Stromal cell of bone marrow (primary cell): ENCODE data around the gene PTPN9.
"Not testable (repeated sequence)": the region's sequence is repeated elsewhere in the genome, so short reads cannot be mapped to it uniquely, and the experiment has no call there.

ENCODE experiments used
- DNase-seq: peaks from one replicate; pipeline ENCODE4 v3.0.0-alpha.2; 2012; ENCODE audit warnings: low read depth

PTPN9 gene

DNA sequence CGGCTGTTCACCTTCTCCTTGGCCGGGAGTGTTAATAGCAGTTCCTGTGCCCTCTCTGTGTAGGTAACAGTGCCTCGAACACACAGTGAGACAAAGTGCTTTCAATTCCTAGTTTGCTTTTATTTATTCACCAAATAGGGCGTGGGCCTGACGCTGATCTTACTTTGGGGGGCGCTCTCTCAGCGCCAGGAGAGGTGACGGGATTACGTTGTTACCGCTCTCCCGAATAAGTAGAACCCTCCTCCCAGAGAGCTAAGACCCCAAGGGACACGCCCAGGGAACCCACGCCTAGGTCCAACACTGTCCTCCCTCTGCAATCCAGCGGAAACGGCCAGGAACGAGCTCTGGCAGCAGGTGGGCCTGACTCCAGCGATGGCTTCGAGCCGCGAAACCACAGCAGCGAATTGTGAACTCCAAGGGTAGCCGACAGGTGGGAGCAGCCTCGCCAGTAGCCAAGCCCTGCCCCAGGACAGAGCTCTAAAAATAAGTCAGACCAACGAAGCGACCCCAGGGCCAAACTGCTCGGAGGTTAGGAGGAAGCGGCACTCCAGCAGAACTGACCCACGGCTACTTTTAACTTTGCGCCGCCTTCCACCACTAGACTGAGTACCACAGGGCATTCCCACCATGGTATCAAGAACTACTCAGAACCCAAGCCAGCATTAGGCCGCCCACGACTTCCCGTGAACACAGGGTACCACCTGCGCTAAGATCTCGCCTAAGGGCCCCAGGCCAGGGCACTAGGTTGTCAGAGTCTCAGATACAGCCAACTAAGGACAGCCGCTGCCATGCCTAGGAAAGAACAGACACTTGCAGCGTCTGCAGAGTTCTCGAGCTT, 126.0 kb downstream of the PTPN9 start:
- DNase-seq = no peak

DNA sequence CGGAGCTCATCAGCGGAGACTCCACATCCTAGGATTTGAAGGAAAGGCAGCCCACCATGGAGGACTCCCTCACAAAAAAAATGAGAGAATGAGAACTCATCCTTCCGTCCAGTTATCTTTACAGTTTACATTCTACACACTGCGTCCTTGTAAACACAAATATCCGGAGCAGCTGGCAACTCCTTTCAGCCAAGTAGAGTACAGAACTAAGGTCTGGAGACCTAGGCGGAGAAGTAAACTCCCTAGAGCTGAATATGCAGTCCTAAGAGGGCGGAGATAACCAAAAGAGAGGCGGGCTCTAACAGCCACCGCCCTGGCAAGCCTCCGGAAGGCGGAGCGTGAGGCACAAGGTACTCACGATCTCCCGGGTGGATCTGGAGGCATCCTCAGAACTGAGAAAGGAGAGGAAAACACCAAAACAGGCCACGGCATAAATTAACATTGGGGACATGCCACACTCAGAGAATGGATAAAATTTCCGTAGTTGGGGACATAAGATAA, 126.7 kb downstream of the PTPN9 start:
- peak; percentile 76 for DNase-seq

DNA sequence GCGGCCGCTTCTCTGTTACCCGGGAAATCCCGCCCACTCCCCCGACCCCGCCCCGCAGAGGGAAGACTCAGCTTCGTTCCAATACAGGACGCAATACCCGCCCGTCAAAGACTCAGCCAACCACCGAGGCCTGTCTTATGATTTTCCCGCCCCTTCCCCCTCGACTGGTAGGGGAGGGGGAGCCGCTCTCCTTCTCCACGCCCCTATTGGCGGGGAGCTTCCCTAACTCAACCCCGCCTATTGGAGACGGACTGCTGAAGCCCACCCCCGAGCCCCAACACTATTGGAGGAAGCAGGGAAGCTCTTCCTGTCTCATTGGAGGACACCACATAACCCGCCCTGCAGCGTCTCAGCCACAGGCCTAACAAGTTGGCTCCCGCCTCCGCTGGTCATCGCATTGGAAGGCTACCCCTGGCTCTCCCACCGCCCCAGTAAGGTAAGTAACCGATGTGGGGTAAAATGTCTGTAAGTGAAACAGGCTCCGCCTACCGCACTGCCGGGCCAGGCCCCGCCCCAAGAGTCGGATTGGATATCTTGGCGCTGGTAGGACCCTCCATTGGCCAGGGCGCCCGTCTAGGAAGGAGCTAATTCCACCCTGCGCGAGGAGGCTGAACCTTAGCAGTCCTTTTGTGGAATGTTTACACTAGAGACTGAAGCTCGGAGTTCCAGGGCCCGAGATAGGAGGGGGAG, 127.3 kb downstream of the PTPN9 start, which contains the start of gene SIN3A:
TSS of gene SIN3A (minus strand) at position 17 of the 690 bp plus-strand sequence. CDS start 21,315 bp downstream, outside the sequence.
- peak; percentile 100 for DNase-seq

DNA sequence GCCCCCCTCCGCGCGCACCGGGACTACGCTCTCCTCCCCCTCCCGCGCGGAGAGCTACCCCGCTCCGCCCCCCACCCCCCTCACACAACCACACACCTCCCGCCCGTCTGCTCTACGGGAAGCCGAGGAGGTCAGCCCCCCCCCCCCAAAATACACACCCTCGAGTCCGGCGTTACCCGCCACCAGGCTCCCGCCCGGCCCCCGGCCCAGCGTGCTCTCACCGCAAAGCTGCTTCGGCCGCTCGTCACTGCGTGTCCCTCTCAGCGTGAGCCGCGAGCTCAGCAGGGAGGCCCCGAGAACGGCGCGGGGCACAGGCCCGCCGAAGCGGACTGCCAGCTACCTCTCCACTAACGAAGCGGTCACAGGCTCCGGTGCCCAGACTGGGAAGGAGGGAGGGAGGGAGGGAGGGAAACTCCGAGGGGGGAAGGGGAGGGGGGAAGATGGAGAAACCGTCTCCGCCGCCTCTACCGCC, 127.9 kb downstream of the PTPN9 start:
- no peak for DNase-seq

DNA sequence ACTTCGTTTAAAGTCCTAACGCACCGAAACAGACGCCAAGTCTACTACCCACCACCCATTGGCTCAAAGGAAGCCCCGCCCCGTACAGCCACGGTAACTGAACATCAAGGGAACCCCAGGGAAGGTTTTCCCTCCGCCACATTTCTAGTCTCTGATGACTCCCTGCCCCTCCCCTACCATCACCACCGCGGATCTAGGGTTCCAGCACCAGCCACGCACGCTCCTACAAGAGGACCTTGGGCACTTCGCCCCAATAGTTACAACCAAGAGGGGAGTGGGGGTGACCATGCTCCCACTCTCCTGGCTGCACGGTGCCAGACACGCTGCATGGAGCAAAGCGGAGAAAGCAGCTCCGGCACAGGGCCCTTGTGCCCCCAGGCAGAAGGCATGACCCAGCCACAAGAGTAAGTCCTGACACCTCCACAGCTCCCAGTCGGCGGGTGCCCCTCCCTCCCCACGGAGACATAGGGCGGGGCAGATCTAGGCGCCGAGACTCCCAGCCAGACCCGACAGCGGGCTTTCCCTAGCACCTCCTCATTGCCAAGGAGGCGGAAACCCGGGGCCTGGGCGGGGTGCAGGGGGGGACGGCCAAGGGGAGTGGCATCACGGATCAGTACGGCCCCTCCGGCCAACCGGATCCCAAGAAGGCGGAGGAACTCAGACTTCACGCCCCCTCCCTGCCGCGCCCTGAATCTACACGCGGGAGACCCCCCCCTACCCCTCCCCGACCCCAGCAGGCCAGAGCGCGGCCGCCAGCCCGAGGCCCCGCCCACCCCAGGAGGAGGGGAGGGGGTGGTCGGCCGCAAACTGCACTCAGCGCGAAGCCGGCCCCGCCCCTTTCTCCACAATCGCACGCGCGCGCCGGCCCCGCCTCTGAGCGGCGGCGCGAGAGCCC, 128.6 kb downstream of the PTPN9 start:
- DNase-seq = peak; percentile 92

DNA sequence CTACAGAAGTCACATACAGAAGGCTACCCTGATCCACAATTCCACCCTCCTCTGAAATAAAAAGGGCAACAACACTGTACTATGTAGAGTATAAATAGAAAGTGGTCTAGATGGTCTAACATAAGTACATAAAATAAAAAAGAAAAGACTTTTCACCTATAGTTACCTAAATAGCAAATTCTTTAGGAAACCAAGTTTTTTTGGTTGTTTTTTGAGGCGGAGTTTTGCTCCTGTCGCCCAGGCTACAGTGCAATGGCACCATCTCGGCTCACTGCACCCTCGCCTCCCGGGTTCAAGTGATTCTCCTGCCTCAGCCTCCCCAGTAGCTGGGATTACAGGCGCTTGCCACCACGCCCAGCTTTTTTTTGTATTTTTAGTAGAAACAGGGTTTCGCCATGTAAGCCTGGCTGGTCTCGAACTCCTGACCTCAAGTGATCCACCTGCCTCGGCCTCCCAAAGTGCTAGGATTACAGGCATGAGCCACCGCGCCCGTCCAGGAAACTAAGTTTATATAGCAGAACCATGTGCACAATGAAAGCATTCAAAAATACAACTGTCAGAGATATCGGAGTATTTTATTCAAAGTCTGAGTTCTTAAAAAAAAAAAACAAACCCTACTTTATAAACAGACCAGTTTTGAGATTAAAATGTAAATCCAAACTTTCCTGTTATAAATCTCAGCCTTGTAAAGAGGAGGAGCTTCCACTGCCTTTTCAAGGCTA, 129.4 kb downstream of the PTPN9 start:
- no peak for DNase-seq

DNA sequence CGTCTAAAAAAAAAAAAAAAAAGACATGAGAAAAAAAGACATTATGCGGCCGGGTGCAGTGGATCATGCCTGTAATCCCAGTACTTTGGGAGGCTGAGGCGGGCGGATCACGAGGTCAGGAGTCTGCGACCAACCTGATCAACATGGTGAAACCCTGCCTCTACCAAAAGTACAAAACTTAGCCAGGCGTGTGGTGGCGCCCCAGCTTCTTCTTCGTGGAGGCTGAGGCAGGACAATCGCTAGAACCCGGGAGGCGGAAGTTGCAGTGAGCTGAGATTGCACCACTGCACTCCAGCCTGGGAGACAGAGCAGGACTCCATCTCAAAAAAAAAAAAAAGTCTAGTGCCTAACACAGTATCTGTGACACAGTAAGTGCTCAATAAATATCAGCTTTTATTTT, 130.9 kb downstream of the PTPN9 start:
- not testable (repeated sequence) for DNase-seq

DNA sequence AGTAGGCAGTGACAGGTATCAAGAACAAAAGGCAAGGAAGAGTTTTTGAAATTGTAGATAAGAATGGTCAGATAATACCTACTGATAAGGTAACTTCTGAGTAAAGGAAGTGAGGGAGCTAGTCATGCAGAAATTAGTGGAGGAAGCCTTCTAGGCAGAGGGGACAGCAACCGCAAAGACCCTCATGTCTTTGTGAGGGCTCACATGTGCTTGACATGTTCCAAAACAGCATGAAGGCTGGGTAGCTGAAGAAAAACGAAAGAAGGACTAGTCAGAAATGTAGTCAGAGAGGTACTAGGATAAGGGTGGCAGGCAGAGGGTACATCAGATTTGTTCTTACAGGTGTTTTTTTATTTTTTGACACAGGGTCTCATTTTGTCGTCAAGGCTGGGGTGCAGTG, 133.0 kb downstream of the PTPN9 start:
- no peak for DNase-seq

DNA sequence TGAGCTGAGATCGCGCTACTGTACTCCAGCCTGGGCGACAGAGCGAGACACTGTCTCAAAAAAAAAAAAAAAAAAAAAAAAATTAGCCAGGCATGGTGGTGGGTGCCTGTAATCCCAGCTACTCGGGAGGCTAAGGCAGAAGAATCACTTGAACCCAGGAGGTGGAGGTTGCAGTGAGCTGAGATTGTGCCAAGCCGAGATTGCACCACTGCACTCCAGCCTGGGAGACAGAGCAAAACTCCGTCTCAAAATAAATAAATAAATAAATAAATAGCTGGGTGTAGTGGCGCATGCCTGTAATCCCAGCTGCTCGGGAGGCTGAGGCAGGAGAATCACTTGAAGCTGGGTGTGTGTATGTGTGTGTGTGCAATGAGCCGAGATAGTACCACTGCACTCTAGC, 133.8 kb downstream of the PTPN9 start:
- not testable (repeated sequence) for DNase-seq

DNA sequence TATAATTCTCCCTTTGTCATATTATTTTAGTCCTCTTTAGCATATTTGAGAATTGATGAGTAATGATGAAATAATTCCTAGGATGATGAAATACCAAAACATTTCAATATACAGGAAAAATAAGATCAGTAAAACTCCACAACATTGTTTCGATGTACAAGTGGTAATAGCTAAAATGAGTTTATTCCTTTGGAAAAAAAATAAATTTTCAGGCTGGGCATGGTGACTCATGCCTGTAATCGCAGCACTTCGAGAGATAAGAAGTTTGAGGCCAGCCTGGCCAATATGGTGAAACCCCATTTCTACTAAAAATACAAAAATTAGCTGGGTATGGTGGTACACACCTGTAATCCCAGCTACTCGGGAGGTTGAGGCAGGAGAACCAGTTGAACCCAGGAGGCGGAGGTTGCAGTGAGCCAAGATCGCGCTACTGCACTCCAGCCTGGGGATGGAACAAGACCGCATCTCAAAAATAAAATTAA, 135.1 kb downstream of the PTPN9 start:
- not testable (repeated sequence) for DNase-seq

DNA sequence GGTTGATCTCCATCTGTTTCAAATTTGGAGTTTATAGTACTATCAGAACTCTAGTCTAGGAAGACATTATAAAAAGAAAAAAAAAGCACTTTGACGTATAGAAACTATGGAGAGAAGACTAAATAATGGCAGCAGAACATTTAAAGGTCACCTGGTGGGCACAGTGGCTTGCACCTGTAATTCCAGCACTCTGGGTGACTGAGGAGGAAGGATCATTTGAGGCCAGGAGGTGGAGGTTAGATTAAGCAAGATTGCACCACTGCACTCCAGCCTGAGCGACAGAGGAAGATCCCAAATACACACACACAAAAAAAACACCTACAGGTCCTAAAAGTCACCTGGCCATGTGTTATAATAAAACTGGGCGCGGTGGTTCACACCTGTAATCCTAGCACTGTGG, 141.4 kb downstream of the PTPN9 start:
- no peak for DNase-seq

DNA sequence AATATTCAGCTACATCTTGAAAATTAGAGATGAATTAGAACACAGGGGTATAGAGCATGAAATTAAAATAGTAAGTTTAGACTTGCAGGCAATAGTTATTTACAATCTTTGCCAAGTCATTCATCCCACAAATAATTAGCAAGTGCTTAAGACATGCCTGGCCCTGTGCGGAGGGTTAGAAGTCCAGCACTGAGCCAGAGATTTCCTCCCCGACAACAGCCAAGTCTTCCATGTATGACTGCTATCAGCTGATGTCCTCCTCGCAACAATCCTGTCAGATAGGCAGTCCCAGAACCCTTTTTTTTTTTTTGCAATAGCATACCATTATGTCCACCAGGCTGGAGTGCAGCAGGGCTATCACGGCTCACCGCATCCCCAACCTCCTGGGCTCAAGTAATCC, 142.2 kb downstream of the PTPN9 start:
- DNase-seq = no peak

DNA sequence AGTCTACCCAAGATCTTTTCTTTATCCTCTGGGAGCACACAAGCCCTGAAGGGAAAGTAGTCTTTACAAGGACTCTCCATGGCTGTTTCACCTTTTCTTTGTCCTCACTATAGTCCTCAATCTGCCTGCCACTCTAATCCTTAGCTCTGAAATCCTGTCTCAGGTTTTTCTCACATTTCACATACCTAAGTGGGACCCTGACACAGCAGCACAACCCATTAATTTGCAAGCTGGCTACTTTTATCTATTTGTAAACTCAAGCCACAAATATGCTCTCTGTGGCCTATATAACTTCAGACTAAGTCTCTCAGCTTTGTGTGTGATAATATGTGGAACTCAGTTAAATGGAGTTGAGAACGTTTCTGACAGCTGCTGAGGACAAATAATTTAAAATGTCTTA, 147.4 kb downstream of the PTPN9 start:
- no peak for DNase-seq

DNA sequence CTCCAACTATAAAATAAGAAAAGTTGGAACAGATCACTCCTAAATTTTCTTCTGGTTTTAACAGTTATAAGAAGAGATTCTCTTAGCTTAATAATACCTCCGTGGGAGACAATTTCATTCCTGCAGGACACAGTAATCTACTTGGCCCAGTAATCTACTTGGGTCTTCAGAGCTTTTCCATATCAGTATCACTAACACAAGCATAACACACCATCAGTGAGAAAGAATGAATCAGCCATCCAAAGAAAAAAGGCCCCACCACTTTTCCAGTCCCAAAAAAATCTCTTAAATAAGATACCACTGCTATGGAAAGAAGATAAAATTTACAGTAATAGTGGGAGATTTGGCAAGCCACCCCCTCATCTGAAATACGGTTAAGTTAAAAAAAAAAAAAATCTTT, 147.8 kb downstream of the PTPN9 start:
- no peak for DNase-seq

DNA sequence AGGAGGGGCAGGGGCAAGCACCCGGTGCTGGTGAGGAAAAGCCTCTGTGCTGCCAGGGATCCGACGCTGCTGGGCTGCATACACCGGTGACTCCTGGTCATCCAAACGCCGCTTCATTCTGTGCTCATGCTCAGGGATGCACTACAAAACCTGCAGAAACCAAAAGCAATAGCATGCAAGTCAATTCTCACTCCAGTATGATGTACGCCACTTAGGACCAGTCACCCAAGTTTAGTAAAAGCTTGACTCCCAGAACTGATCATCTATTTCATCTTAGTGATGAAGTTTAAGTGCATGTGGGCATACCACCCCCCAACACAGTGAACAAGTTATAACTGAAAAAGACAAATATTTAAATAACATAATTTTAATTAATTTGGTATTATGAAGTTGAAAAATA, 148.9 kb downstream of the PTPN9 start:
- DNase-seq = no peak

DNA sequence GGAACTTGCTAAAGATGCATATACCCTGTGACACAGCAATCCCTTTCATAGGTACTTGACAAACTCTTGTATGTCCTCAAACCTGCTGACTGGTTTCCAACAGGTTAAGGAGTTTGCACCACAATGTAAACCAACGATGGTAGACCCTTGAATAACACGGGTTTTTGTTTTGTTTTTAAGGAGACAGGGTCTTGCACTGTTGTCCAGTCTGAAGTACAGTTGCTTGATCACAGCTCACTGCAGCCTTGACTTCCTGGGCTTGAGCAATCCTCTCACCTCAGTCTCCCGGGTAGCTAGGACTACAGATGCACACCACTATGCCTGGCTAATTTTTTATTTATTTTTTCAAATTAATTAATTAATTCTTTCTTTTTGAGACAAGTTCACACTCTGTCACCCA, 151.0 kb downstream of the PTPN9 start:
- no peak for DNase-seq

DNA sequence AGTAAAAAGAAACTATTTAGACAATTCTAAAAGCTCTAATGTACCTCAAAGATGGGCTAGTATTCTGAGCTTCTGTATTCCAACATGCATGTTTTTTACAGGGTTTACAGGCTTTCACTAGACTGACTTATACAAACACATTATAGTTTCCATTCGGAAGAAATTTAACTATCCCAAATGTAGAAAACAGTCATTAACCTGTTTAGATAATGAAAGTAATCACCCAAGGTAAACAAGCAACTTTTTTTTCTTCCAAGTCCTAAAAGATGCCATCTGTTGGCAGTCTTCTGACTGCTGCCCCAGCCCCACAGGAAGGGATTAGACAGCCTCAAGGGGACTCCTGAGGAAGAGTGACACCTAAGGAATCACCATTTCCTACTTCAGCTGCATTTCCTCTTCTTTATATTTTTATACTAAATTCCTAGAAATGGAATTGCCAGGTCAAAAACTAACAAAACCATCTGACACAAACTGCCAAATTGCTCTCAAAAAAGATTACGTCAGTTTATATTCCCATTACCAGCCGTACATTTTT, 153.1 kb downstream of the PTPN9 start:
- no peak for DNase-seq

DNA sequence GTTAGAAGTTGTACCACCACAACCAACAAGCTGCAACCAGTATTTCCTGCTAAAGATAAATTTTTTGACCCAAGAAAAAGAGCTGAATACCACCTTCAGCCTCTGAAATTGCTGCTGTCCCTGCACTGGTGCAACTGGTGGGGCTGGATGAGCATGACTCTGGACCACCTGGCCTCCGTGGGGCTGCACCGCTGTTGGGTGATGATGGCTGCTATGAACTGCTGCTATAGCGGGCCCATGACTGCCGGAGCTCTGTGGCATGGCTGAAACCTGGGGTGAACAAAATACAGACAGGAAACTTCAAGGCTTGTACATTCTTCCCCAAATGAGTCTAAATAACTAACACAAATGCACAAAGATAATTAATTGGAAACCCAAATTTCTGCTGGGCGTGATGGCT, 156.6 kb downstream of the PTPN9 start:
- DNase-seq = no peak

DNA sequence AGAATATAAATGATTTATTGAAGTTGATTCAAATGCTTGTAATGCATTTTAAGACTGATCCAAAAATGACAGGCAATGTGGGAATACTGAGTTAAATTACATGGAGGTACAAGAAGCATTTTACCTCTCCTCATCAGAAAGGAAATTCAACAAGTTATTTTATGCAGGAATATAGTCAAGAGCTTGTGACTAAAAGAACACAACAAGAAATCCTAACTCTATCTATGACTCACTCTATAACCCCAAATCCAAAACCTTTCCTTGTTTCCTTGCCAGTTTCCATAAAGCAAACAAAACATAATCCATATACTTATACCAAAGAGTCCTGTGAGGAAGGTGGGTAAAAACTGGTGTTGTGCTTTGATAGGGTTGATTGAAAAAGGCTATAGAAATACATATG, 158.4 kb downstream of the PTPN9 start:
- DNase-seq = peak; percentile 29

DNA sequence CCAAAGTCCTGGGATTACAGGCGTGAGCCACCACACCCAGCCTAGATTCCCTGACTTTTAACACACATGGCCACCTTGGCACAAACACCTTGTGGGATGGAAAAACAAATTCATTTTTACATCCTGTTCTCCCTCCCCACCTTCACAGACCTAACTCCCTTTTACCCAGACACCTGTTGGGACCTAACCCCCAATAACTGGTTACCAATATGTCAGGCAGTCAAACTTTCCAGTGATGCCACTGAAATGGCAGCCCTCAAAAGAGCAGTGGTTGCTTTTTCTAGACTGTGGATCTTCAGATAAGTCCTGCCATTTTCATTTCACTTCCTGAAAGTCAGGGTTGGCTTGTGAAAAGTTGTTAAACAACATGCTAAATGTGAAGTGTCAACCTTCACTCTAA, 162.5 kb downstream of the PTPN9 start:
- DNase-seq = no peak
